AG04449 (cell line): ENCODE results near the gene NOC2L.
A peak's percentile ranks its signal among the peaks of the same experiment; 100 is the strongest.

Experiments
- CTCF ChIA-PET: fragments of 350-600 bp; formaldehyde crosslinking; extraction: SDS; loops from one replicate; lab custom pipeline; 2021; ENCODE audit warnings: antibody characterized with exemption; lab: Yijun Ruan, JAX
- POLR2A ChIA-PET: fragments of 400-600, 350-600 bp; formaldehyde crosslinking; extraction: SDS; loops from one replicate; lab custom pipeline; 2020; ENCODE audit warnings: antibody characterized with exemption, inconsistent platforms; lab: Yijun Ruan, JAX
- DNase-seq: peaks from one replicate; pipeline ENCODE4 v3.0.0-alpha.2; 2010; ENCODE audit warnings: low read depth, low spot score
- H3K4me3 ChIP-seq: 2 replicates; pipeline ENCODE4 v1.5.1; 2011; ENCODE audit warnings: low read depth, mild to moderate bottlenecking, control low read depth, low read length
- TF ChIP-seq, protein P1 (sequence below): IDR thresholded peaks from one replicate; pipeline ENCODE4 v1.5.1; 2011; ENCODE audit warnings: mild to moderate bottlenecking, moderate library complexity, low read length, control low read depth, inconsistent platforms; ENCODE audit not compliant: insufficient read depth; ENCODE audit errors: missing control alignments

The NOC2L gene

DNA sequence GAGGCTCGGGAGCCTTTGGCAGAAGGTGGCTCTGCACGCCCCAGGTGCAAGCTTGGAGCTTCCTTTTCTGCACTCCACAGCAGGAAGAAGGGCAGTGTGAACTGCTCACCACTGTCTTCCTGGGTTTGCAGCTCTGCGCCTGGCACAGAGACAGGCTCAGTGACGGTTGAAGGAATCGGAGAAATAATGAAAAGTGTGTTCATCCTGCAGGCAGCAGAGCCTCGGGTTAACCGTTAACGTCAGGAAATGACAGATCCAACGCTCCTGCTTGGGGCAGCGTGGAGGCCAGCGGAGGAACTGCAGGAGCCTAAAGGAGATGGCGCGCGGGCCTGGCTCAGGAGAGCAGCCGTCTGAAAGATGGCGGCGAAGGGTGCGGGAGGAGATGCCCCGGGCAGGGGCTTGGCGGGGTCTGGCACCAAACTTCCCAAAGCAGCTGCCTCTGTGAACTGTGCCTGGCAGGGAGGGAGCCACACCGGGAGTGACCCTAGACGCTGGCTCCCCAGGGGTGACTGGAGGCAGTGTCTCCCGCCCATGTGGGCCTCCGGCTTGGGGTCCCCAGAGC lies 46.2 kb downstream of the NOC2L start:
- no peak for DNase-seq
- no peak overlapping the region for H3K4me3 ChIP-seq
- POLR2A ChIA-PET = no interaction called here
- CTCF ChIA-PET = interaction anchor here (1.0 to 2.0 kb wide), 4 partner anchors 9 to 89 kb away, joined by 4 to 11 read pairs (median 5); no protein-coding TSS in a partner anchor
- TF ChIP-seq, protein P1, sequence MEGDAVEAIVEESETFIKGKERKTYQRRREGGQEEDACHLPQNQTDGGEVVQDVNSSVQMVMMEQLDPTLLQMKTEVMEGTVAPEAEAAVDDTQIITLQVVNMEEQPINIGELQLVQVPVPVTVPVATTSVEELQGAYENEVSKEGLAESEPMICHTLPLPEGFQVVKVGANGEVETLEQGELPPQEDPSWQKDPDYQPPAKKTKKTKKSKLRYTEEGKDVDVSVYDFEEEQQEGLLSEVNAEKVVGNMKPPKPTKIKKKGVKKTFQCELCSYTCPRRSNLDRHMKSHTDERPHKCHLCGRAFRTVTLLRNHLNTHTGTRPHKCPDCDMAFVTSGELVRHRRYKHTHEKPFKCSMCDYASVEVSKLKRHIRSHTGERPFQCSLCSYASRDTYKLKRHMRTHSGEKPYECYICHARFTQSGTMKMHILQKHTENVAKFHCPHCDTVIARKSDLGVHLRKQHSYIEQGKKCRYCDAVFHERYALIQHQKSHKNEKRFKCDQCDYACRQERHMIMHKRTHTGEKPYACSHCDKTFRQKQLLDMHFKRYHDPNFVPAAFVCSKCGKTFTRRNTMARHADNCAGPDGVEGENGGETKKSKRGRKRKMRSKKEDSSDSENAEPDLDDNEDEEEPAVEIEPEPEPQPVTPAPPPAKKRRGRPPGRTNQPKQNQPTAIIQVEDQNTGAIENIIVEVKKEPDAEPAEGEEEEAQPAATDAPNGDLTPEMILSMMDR = peak; percentile 47

DNA sequence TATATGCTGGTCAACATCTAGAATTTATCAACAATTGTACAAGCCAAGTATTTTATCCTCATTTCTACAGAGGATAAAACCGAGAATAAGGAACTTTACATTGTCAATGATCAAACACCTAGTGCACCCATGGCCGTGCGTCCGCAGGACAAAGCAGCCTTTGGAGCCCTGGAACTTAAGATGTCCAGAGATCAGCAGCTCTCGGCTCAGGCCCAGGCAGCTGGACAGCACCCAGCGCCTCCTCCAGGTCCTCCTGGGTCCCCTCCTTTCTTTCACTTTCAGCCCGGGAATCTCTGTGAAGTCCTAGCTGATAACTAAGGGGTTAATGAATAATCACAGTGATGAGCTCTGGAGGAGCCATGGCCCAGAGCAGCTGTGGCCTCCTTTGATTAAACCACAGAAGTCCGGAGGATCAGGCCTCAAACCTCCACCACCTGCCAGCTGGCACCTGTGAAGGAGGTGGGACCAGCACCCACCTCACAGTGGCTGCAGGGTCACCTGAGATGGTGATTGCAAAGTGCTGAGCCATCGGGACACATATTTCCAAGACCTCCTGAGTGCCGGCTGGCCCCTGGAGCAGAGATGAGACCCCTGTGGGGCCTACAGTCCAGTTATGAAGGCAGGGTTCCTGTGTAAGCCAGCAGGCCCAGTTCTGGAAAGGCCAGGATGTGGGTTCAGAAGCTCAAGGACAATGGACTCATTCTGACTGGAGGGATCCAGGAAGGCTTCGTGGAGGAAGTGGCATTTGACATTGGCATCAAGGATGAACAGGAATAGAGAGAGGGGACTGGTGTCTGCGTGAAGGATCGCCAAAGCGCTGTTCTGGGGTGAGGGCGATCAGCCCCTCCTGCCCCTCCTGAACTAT lies 46.9 kb downstream of the NOC2L start:
- ChIA-PET CTCF (interaction anchor here (1.0 to 2.0 kb wide), 4 partner anchors 8 to 90 kb away, joined by 4 to 11 read pairs (median 5); no protein-coding TSS in a partner anchor), POLR2A (no interaction called here)
- TF ChIP-seq, protein P1 = no peak
- H3K4me3 ChIP-seq = no peak overlapping the region
- DNase-seq = no peak

DNA sequence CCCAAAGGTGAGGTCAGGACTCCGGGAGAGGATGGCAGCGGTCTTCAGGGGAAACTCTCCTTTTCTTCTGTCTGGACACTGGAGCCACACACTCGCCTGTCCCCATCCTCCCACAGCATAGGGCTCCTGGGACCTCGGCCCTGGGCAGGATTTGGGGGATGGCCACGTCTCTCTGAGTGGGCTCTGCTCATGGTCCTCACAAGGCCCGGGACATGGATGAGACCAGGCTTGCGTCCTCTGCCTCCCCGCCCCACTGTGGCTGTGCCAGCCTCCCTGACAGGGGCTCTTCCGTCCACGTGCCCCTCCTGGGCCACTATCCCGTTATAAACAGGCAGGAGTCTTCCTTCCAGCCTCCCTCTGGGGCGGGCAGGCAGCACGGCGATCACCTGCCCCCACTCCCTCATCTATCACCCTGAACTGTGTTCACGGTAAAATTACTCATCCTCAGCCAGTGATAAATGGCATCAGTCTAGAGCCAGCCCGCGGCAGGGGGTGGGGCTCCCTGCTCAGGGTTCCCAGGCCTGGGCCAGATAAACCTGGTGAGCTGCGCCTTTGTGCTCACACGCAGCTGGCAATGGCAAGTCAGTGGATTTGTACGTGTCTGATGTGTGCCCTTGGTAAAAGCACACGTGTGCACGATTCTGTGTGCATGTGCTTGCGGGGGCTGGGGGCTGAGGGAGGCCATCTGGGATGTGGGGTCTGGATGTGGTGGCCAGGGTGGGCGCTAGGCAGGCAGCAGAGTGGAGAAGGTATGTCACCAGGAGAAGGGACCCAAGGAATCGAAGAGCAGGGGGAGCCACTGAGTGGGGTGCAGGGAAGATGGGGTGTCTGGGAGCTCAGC lies 48.0 kb downstream of the NOC2L start:
- CTCF ChIA-PET = interaction anchor here (1.2 to 2.0 kb wide), 3 partner anchors 15 to 74 kb away, joined by 3 to 5 read pairs (median 4); no protein-coding TSS in a partner anchor
- TF ChIP-seq, protein P1 = no peak
- no peak for DNase-seq
- POLR2A ChIA-PET = no interaction called here
- no peak overlapping the region for H3K4me3 ChIP-seq

DNA sequence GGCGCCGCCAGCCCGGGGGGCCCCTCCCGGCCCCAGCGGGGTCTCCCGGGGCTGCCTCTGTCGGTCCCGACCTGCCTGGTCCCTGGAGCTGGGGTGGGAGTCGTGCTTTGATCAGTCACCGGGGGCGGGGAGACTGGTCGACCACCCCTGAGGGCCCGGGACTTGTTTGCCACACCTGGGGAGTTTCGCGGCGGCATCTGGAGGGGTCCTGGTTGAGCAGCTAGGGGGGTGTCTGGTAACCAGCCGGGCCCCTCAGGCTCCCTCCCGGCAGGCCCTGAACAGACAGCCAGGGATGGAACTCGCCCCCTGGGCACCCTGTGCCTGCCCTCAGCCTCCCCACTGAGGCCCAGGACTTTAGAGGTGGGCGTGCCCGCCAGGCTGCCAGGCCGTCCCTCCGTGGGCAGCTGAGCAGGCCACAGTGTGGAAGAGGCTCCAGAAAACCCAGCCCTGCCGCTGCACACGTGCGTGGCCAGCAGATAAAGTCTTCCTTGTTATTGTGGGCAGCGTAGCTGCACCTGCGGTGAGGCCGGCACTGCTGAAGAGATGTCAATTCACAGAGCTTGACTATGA lies 48.7 kb downstream of the NOC2L start:
- POLR2A ChIA-PET = no interaction called here
- H3K4me3 ChIP-seq = no peak overlapping the region
- TF ChIP-seq, protein P1 = no peak
- DNase-seq = no peak
- CTCF ChIA-PET = interaction anchor here (1.2 kb wide), 1 partner anchor 74 kb away, joined by 3 read pairs; no protein-coding TSS in a partner anchor

DNA sequence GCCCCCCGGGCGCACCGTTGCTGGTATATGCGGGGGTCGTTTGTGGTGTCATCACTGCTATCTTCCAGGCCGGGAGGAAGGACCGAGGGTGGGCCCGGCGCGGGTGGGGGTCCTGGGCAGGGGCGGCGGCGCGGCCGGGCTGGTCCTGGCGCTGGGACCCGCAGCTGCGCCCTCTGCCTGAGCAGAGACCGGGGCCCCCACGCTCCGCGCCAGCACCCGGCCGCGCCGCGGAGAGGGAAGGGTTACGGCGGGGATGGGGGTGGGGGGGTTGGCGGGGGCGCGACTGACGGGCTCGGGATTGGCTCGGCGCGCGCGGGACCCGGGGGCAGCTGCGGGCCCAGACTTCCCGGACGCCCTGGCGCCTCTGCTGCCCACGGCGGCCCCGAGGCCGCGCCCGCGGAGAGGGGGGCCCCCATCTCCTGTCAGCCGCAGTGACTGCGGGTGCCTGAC lies 49.2 kb downstream of the NOC2L start:
- ChIA-PET CTCF (interaction anchor here (1.2 kb wide), 1 partner anchor 75 kb away, joined by 3 read pairs; no protein-coding TSS in a partner anchor), POLR2A (no interaction called here)
- no peak overlapping the region for H3K4me3 ChIP-seq
- TF ChIP-seq, protein P1 = no peak
- DNase-seq = no peak
